GM12878 (cell line): Measurements from ENCODE around the gene TTLL11. TPM values are rescaled to one million over a fixed set of nuclear protein-coding genes. Genes with fewer than 3 reads are reported as not detected.

Experiments used
- ATAC-seq: fragments of 200-7000 bp; cut with Tn5 transposase; 3 replicates; pipeline ENCODE4 v1.9.1; 2020; ENCODE audit warnings: mild to moderate bottlenecking, moderate library complexity
- BruUV-seq: library from RNA; stranded (reverse); fragments of 400-500 nt; replicated peaks from 2 replicates; lab custom pipeline; 2021; lab: Mats Ljungman, UMichigan
- CTCF ChIA-PET: fragments of 300-600 bp; sonication (Branson Sonifier 250); formaldehyde crosslinking; extraction: SDS; loops from one replicate; lab custom pipeline; 2021; ENCODE audit warnings: inconsistent platforms; lab: Yijun Ruan, JAX
- POLR2A ChIA-PET: fragments of 350-600 bp; formaldehyde crosslinking; extraction: SDS; loops from one replicate; lab custom pipeline; 2021; ENCODE audit warnings: inconsistent platforms; lab: Charles Lee
- RAD21 ChIA-PET: fragments of 300-600 bp; sonication (Branson Sonifier 250); formaldehyde crosslinking; loops from one replicate; lab custom pipeline; 2023; ENCODE audit warnings: antibody characterized with exemption; ENCODE audit not compliant: unreplicated experiment; lab: Charles Lee
- SMC1A ChIA-PET: fragments of 300-600 bp; sonication (Branson Sonifier 250); formaldehyde crosslinking; loops from one replicate; lab custom pipeline; 2023; ENCODE audit not compliant: unreplicated experiment, uncharacterized antibody; lab: Charles Lee
- DNase-seq: peaks from one replicate; pipeline ENCODE4 v3.0.0-alpha.2; 2011; ENCODE audit warnings: low read depth, low spot score
- FAIRE-seq: peaks from 3 replicates; lab custom pipeline; 2011; peaks lifted over from hg19 to GRCh38; lab: Jason Lieb, UNC
- H2AFZ ChIP-seq: 2 replicates; pipeline ENCODE4 v1.6.0; 2011; ENCODE audit warnings: low read depth, low read length, control low read depth; ENCODE audit not compliant: control insufficient read depth
- H3K27ac ChIP-seq: 2 replicates; pipeline ENCODE4 v1.5.1; 2011; ENCODE audit warnings: control low read depth; ENCODE audit not compliant: control insufficient read depth, insufficient read depth
- H3K27me3 ChIP-seq, 2 experiments: replicated peaks in 1 of 2; 2 replicates each; pipeline versions ENCODE4 v1.6.0 to v1.6.1; 2011; ENCODE audit warnings: low read length in 1 of 2; ENCODE audit not compliant: control insufficient read depth in 2 of 2, insufficient read depth in 2 of 2
- H3K36me3 ChIP-seq, 2 experiments: 2 replicates each; pipeline ENCODE4 v1.5.1; 2011; ENCODE audit warnings: low read length in 1 of 2; ENCODE audit not compliant: control insufficient read depth in 2 of 2, insufficient read depth in 2 of 2
- H3K4me1 ChIP-seq: 2 replicates; pipeline ENCODE4 v1.6.1; 2011; ENCODE audit warnings: mild to moderate bottlenecking, low read length, moderate library complexity, mixed read lengths; ENCODE audit not compliant: control insufficient read depth, insufficient read depth
- H3K4me2 ChIP-seq: 2 replicates; pipeline ENCODE4 v1.6.0; 2011; ENCODE audit warnings: control low read depth; ENCODE audit not compliant: control insufficient read depth, insufficient read depth
- H3K4me3 ChIP-seq: fragments of 200-600 bp; sonication (generic); 2 replicates; pipeline ENCODE4 v1.5.1; 2016
- H3K79me2 ChIP-seq: 2 replicates; pipeline ENCODE4 v1.6.0; 2011; ENCODE audit warnings: low read length; ENCODE audit not compliant: control insufficient read depth, insufficient read depth
- H3K9ac ChIP-seq: 2 replicates; pipeline ENCODE4 v1.8.0; 2011; ENCODE audit warnings: low read length, control low read depth, mixed read lengths; ENCODE audit not compliant: control insufficient read depth, insufficient read depth
- H3K9me3 ChIP-seq: replicated peaks from 3 replicates; pipeline ENCODE4 v1.5.1; 2011; ENCODE audit warnings: mild to moderate bottlenecking, low read length; ENCODE audit not compliant: control insufficient read depth, insufficient read depth
- H4K20me1 ChIP-seq: 2 replicates; pipeline ENCODE4 v1.6.0; 2011; ENCODE audit not compliant: control insufficient read depth, insufficient read depth
- BACH1 ChIP-seq: fragments of 450-650 bp; IDR thresholded peaks from 2 replicates; pipeline ENCODE4 v1.6.1; 2017; ENCODE audit warnings: mild to moderate bottlenecking, borderline replicate concordance
- CEBPB ChIP-seq, 2 experiments: fragments of 150-350 bp in 1 of 2; IDR thresholded peaks; 2 replicates each; pipeline ENCODE4 v1.6.1; 2012 to 2014; ENCODE audit warnings: low read depth in 2 of 2, low read length in 2 of 2, borderline replicate concordance in 1 of 2, inconsistent platforms in 1 of 2
- EED ChIP-seq: sonication (generic); IDR thresholded peaks from 2 replicates; pipeline ENCODE4 v1.6.1; 2016; ENCODE audit warnings: antibody characterized with exemption, low read depth
- FOXM1 ChIP-seq: IDR thresholded peaks from 2 replicates; pipeline ENCODE4 v1.6.1; 2012; ENCODE audit warnings: low read depth, mild to moderate bottlenecking, inconsistent platforms, low read length, moderate library complexity
- HCFC1 ChIP-seq: fragments of 150-350 bp; IDR thresholded peaks from 2 replicates; pipeline ENCODE4 v1.6.1; 2014; ENCODE audit warnings: low read length
- KLF5 ChIP-seq: fragments of 450-650 bp; IDR thresholded peaks from 2 replicates; pipeline ENCODE4 v1.6.1; 2014; ENCODE audit warnings: mild to moderate bottlenecking; ENCODE audit not compliant: partially characterized antibody
- MXI1 ChIP-seq: fragments of 150-350 bp; IDR thresholded peaks from 2 replicates; pipeline ENCODE4 v1.6.1; 2011; ENCODE audit warnings: low read depth, mild to moderate bottlenecking, inconsistent platforms, low read length, improper control_type of control experiment
- NBN ChIP-seq: fragments of 450-650 bp; IDR thresholded peaks from 2 replicates; pipeline ENCODE4 v1.6.1; 2016
- POLR2AphosphoS5 ChIP-seq: IDR thresholded peaks from 2 replicates; pipeline ENCODE4 v1.6.1; 2011; ENCODE audit warnings: mild to moderate bottlenecking, low read length, inconsistent platforms
- SIN3A ChIP-seq: IDR thresholded peaks from 2 replicates; pipeline ENCODE4 v1.6.1; 2012; ENCODE audit warnings: low read depth, low read length, improper control_type of control experiment
- SREBF1 ChIP-seq: IDR thresholded peaks from 2 replicates; pipeline ENCODE4 v1.6.1; 2012; ENCODE audit warnings: mild to moderate bottlenecking, low read length
- SRF ChIP-seq, 2 experiments: IDR thresholded peaks; 2 replicates each; pipeline ENCODE4 v1.6.1; 2011; ENCODE audit warnings: low read depth in 2 of 2, low read length in 2 of 2, mild to moderate bottlenecking in 1 of 2, moderate library complexity in 1 of 2
- YY1 ChIP-seq: IDR thresholded peaks from 2 replicates; pipeline ENCODE4 v1.6.1; 2011; ENCODE audit warnings: low read depth, mild to moderate bottlenecking, low read length
- ZBTB11 ChIP-seq: fragments of 450-650 bp; formaldehyde crosslinking; IDR thresholded peaks from 2 replicates; pipeline ENCODE4 v1.5.0; 2022; ENCODE audit warnings: mild to moderate bottlenecking, missing genetic modification characterization
- ZNF384 ChIP-seq: IDR thresholded peaks from 2 replicates; pipeline ENCODE4 v1.6.1; 2012; ENCODE audit warnings: low read depth, mild to moderate bottlenecking, low read length, improper control_type of control experiment, borderline replicate concordance
- ZNF592 ChIP-seq: fragments of 450-650 bp; IDR thresholded peaks from 2 replicates; pipeline ENCODE4 v1.6.1; 2017; ENCODE audit warnings: mild to moderate bottlenecking, moderate library complexity
- ZNF622 ChIP-seq: fragments of 450-650 bp; IDR thresholded peaks from 2 replicates; pipeline ENCODE4 v1.6.1; 2017; ENCODE audit warnings: mild to moderate bottlenecking, inconsistent platforms
- WGBS: methylation state at CpG from one replicate; pipeline ENCODE4 v1.1.6; 2016; ENCODE audit warnings: low lambda C conversion rate; ENCODE audit not compliant: insufficient replicate concordance, insufficient coverage; ENCODE audit errors: missing lambda C conversion rate; 5-methylcytosine and 5-hydroxymethylcytosine counted together
- in situ Hi-C: fragments of 300-500 bp; cut with MboI; formaldehyde crosslinking; loops from 9 replicates; pipeline ENCODE4 v1.14.3; 2018; ENCODE audit warnings: mixed read lengths
- intact Hi-C: fragments of 100-400 bp; cut with micrococcal nuclease; formaldehyde crosslinking; loops from one replicate; pipeline ENCODE4 v1.14.2; 2022; ENCODE audit not compliant: unreplicated experiment
- polyA plus RNA-seq, 11 experiments: library from polyadenylated mRNA; depleted of rRNA in 4 of 11; unstranded in 6 of 11; stranded (reverse) in 5 of 11; fragments of >200 nt; fragmentation: Nextera tagmentation in 4 of 11; fragmentation: Illumina TruSeq in 1 of 11; extraction: Ambion mirVana in 4 of 11; extraction: Trizol in 1 of 11; gene quantifications; 1 replicate in 1 of 11; 2 replicates in 10 of 11; pipeline versions ENCODE4 v1.2.1 to v1.2.3, GENCODE V29; 2011 to 2016; ENCODE audit warnings: inconsistent platforms in 2 of 11, missing spikeins in 2 of 11, low read depth in 1 of 11
- total RNA-seq, 4 experiments: library from RNA; depleted of rRNA in 3 of 4; stranded (reverse); fragments of >200 nt in 3 of 4; fragmentation: Illumina TruSeq in 1 of 4; extraction: Trizol in 1 of 4; gene quantifications; 2 replicates each; pipeline versions ENCODE4 v1.2.1 to v1.2.3, GENCODE V29; 2013 to 2021

TTLL11 gene
- total and polyA plus RNA-seq, 10 of the 15 experiments (the other 5 are each of a cell fraction or from before 2014, with no cell fraction given), result 1.2 to 3.7 (median 2.9) TPM

GRCh38 chr9:122001491-122002201 is 91.5 kb downstream of the TTLL11 start:
- no peak for DNase-seq
- no peaks in the 10 kb centered on the region for H3K36me3 ChIP-seq
- no peaks in the 10 kb centered on the region for H3K4me1 ChIP-seq
- no peak for ATAC-seq
- no TSS peak for BruUV-seq
- in situ Hi-C loops (no loop called here), intact Hi-C loops (no loop called here)
- H3K9me3 ChIP-seq, result no peaks in the 10 kb centered on the region
- TF ChIP-seq NBN (no peak), FOXM1 (no peak), YY1 (no peak), ZNF384 (no peak), POLR2AphosphoS5 (no peak), ZNF622 (no peak), CEBPB (IDR thresholded peaks at IDR 0.05; ENCODE audit: borderline replicate concordance in 1 of 2, low read depth in 2 of 2, low read length in 2 of 2) (no peak), EED (no peak), HCFC1 (no peak), MXI1 (no peak), KLF5 (no peak), SRF (IDR thresholded peaks at IDR 0.05; ENCODE audit: low read depth in 2 of 2, low read length in 2 of 2) (no peak), BACH1 (no peak), ZBTB11 (CRISPR knock-in tag) (no peak), ZNF592 (no peak), SIN3A (no peak), SREBF1 (no peak)
- ChIA-PET SMC1A (interaction anchor here (1.1 to 1.4 kb wide), 2 partner anchors 11 kb away, joined by 4 to 5 read pairs; no protein-coding TSS in a partner anchor), POLR2A (no interaction called here), CTCF (no interaction called here), RAD21 (no interaction called here)
- H3K27me3 ChIP-seq, result no peaks in the 10 kb centered on the region
- no peak overlapping the region for H3K27ac ChIP-seq
- H4K20me1 ChIP-seq, result no peaks in the 10 kb centered on the region
- no peaks in the 10 kb centered on the region for H3K79me2 ChIP-seq
- H2AFZ ChIP-seq, result no peak overlapping the region
- H3K9ac ChIP-seq, result no peak overlapping the region
- no peak overlapping the region for H3K4me2 ChIP-seq
- no peak overlapping the region for H3K4me3 ChIP-seq
- FAIRE-seq, result no peak
- 63% methylated on average over 8 of the region's 9 CpGs for WGBS
